K562 (cell line): Measurements from ENCODE around the gene CD300LG. TPM values are rescaled to one million over a fixed set of nuclear protein-coding genes. Genes with fewer than 3 reads are reported as not detected.

Experiments
- ATAC-seq: fragments of 200-7000 bp; cut with Tn5 transposase; 3 replicates; pipeline ENCODE4 v1.9.1; 2020; ENCODE audit warnings: moderate library complexity
- BruUV-seq: library from RNA; stranded (reverse); fragments of 400-500 nt; replicated peaks from 2 replicates; lab custom pipeline; 2021; lab: Mats Ljungman, UMichigan
- CTCF ChIA-PET: fragments of 300-600 bp; formaldehyde crosslinking; extraction: SDS; loops from one replicate; lab custom pipeline; 2021; ENCODE audit warnings: low intra/inter-chr PET ratio; lab: Yijun Ruan, JAX
- POLR2A ChIA-PET: fragments of 300-600, 350-650 bp; sonication (Branson Sonifier 250); formaldehyde crosslinking; extraction: SDS; loops from one replicate; lab custom pipeline; 2021; ENCODE audit warnings: antibody characterized with exemption, inconsistent platforms; lab: Yijun Ruan, JAX
- DNase-seq, 4 experiments: peaks; one replicate each; pipeline versions ENCODE4 v3.0.0 to v3.0.0-alpha.2; 2011 to 2018; ENCODE audit warnings: low spot score in 3 of 4, mixed read lengths in 3 of 4; ENCODE audit errors: extremely low read depth in 1 of 4
- FAIRE-seq: peaks from 2 replicates; lab custom pipeline; 2011; peaks lifted over from hg19 to GRCh38; lab: Jason Lieb, UNC
- H2AFZ ChIP-seq: 2 replicates; pipeline ENCODE4 v1.6.0; 2011; ENCODE audit warnings: low read depth, low read length, control low read depth, inconsistent platforms
- H3K27ac ChIP-seq: fragments of 200-600 bp; 3 replicates; pipeline ENCODE4 v1.8.0; 2011; ENCODE audit warnings: low read depth, mild to moderate bottlenecking, control low read depth, inconsistent platforms, low read length, moderate library complexity, mixed read lengths; ENCODE audit errors: extremely low read depth
- H3K27me3 ChIP-seq, 2 experiments: fragments of 300-600 bp in 1 of 2; 2 replicates in 1 of 2; 3 replicates in 1 of 2; pipeline versions ENCODE4 v1.6.0 to v1.8.0; 2011; ENCODE audit warnings: inconsistent platforms in 2 of 2, low read length in 2 of 2, mild to moderate bottlenecking in 1 of 2, mixed read lengths in 1 of 2, moderate library complexity in 1 of 2; ENCODE audit not compliant: control insufficient read depth in 2 of 2, insufficient read depth in 2 of 2
- H3K36me3 ChIP-seq: fragments of 300-600 bp; 3 replicates; pipeline ENCODE4 v1.8.0; 2011; ENCODE audit warnings: mild to moderate bottlenecking, low read length, inconsistent platforms; ENCODE audit not compliant: control insufficient read depth, insufficient read depth
- H3K4me1 ChIP-seq, 2 experiments: fragments of 200-600 bp in 1 of 2; replicated peaks in 1 of 2; 2 replicates in 1 of 2; 3 replicates in 1 of 2; pipeline versions ENCODE4 v1.5.1 to v1.8.0; 2011; ENCODE audit warnings: inconsistent platforms in 2 of 2, low read length in 2 of 2, mild to moderate bottlenecking in 1 of 2, mixed read lengths in 1 of 2, moderate library complexity in 1 of 2; ENCODE audit not compliant: control insufficient read depth in 2 of 2, insufficient read depth in 2 of 2
- H3K4me2 ChIP-seq: 2 replicates; pipeline ENCODE4 v1.6.1; 2011; ENCODE audit warnings: low read length, control low read depth, inconsistent platforms, mixed read lengths; ENCODE audit not compliant: insufficient read depth
- H3K4me3 ChIP-seq: fragments of 200-600 bp; sonication (generic), shearing (Covaris generic); 2 replicates; pipeline ENCODE4 v1.5.1; 2016; ENCODE audit warnings: control low read depth, inconsistent platforms
- H3K79me2 ChIP-seq: fragments of 200-600 bp; 3 replicates; pipeline ENCODE4 v1.8.0; 2011; ENCODE audit warnings: low read length, inconsistent platforms; ENCODE audit not compliant: control insufficient read depth, insufficient read depth
- H3K9ac ChIP-seq, 2 experiments: 2 replicates each; pipeline versions ENCODE4 v1.6.0 to v1.6.1; 2011; ENCODE audit warnings: low read depth in 2 of 2, low read length in 2 of 2, control low read depth in 1 of 2, inconsistent platforms in 1 of 2, mild to moderate bottlenecking in 1 of 2, mixed read lengths in 1 of 2; ENCODE audit not compliant: insufficient read depth in 1 of 2
- H3K9me1 ChIP-seq: one replicate; pipeline ENCODE4 v1.6.0; 2011; ENCODE audit warnings: inconsistent platforms, mild to moderate bottlenecking, low read length, moderate library complexity; ENCODE audit not compliant: control insufficient read depth, insufficient read depth
- H3K9me3 ChIP-seq: replicated peaks from 2 replicates; pipeline ENCODE4 v1.5.1; 2011; ENCODE audit warnings: low read depth, low read length, inconsistent platforms; ENCODE audit not compliant: control insufficient read depth, insufficient read depth
- H4K20me1 ChIP-seq: replicated peaks from 2 replicates; pipeline ENCODE4 v1.6.1; 2011; ENCODE audit warnings: low read length, inconsistent platforms, mixed read lengths; ENCODE audit not compliant: control insufficient read depth, insufficient read depth
- CSDE1 ChIP-seq, 2 experiments: fragments of 450-650 bp; IDR thresholded peaks; 2 replicates each; pipeline ENCODE4 v1.6.1; 2016; ENCODE audit warnings: mild to moderate bottlenecking in 1 of 2
- FOXK2 ChIP-seq, 2 experiments: fragments of 450-650 bp; IDR thresholded peaks in 1 of 2; conservative IDR thresholded peaks in 1 of 2; 2 replicates each; pipeline ENCODE4 v1.6.1; 2016; ENCODE audit warnings: low read depth in 2 of 2, mild to moderate bottlenecking in 1 of 2
- FOXP4 ChIP-seq: sonication (generic); formaldehyde crosslinking; IDR thresholded peaks from 2 replicates; pipeline ENCODE4 v1.8.0; 2022; ENCODE audit warnings: mild to moderate bottlenecking, missing genetic modification reagents, borderline replicate concordance
- HMBOX1 ChIP-seq: sonication (generic); IDR thresholded peaks from 2 replicates; pipeline ENCODE4 v1.6.1; 2016
- LARP7 ChIP-seq: fragments of 450-650 bp; IDR thresholded peaks from 2 replicates; pipeline ENCODE4 v1.6.1; 2016
- NR2F6 ChIP-seq: fragments of 450-650 bp; formaldehyde crosslinking; IDR thresholded peaks from 2 replicates; pipeline ENCODE4 v1.4.0; 2020; ENCODE audit warnings: mild to moderate bottlenecking
- SPI1 ChIP-seq: IDR thresholded peaks from 2 replicates; pipeline ENCODE4 v1.6.1; 2011; ENCODE audit warnings: low read depth, low read length, control low read depth, borderline replicate concordance
- TCF7 ChIP-seq: sonication (generic); IDR thresholded peaks from 2 replicates; pipeline ENCODE4 v1.6.1; 2016; ENCODE audit warnings: antibody characterized with exemption, borderline replicate concordance
- XRCC4 ChIP-seq: IDR thresholded peaks from one replicate; pipeline ENCODE4 v1.6.1; 2011; ENCODE audit not compliant: insufficient read depth, insufficient read length; ENCODE audit errors: extremely low read depth
- WGBS: fragments of 100-300 bp; shearing (Covaris generic); methylation state at CpG from one replicate; pipeline ENCODE4 v1.1.6; 2016; ENCODE audit warnings: low coverage, mixed read lengths; ENCODE audit not compliant: insufficient coverage; ENCODE audit errors: missing lambda C conversion rate; 5-methylcytosine and 5-hydroxymethylcytosine counted together
- in situ Hi-C: fragments of 300-500 bp; cut with MboI; formaldehyde crosslinking; loops from 4 replicates; pipeline ENCODE4 v1.15.0; 2018; ENCODE audit warnings: inconsistent platforms, mixed read lengths
- intact Hi-C: fragments of 100-400 bp; cut with micrococcal nuclease; formaldehyde crosslinking; loops from 2 replicates; pipeline ENCODE4 v1.14.2; 2022
- polyA plus RNA-seq, 8 experiments: library from polyadenylated mRNA; depleted of rRNA in 4 of 8; stranded (reverse) in 5 of 8; unstranded in 3 of 8; fragments of >200 nt; fragmentation: Nextera tagmentation in 2 of 8; fragmentation: Illumina TruSeq in 1 of 8; extraction: Ambion mirVana in 2 of 8; extraction: Trizol in 1 of 8; gene quantifications; 2 replicates each; pipeline versions ENCODE4 v1.2.1 to v1.2.3, GENCODE V29; 2011 to 2014; ENCODE audit warnings: inconsistent platforms in 1 of 8, missing spikeins in 1 of 8
- total RNA-seq, 7 experiments: library from RNA; depleted of rRNA in 6 of 7; stranded (reverse); fragments of >200 nt in 6 of 7; fragmentation: Illumina TruSeq in 2 of 7; extraction: Trizol in 2 of 7; gene quantifications; 2 replicates each; pipeline versions ENCODE4 v1.2.1 to v1.2.3, GENCODE V29; 2011 to 2021; ENCODE audit warnings: low replicate concordance in 1 of 7

The CD300LG gene
- total and polyA plus RNA-seq, 9 of the 15 experiments (the other 6 are each of a cell fraction or from before 2014, with no cell fraction given), result not detected

GRCh38 chr17:43860927-43861622 is 14.1 kb downstream of the CD300LG start:
- intact Hi-C loops (no loop called here), in situ Hi-C loops (no loop called here)
- no TSS peak for BruUV-seq
- H3K9me3 ChIP-seq, result no peaks in the 10 kb centered on the region
- no peaks in the 10 kb centered on the region for H3K36me3 ChIP-seq
- peaks cover 4% of the 10 kb centered on the region for H3K9me1 ChIP-seq
- peaks cover 20 to 78% of the 10 kb centered on the region in 2 experiments; a peak in 4 of 5 replicates for H3K27me3 ChIP-seq
- H3K4me3 ChIP-seq, result no peak overlapping the region
- H3K4me2 ChIP-seq, result no peak overlapping the region
- H2AFZ ChIP-seq, result no peak overlapping the region
- FAIRE-seq, result no peak
- DNase-seq, result no peak
- H3K9ac ChIP-seq, result no peak overlapping the region; a peak in 1 of 4 replicates
- no peak for TF ChIP-seq CSDE1 (IDR thresholded peaks at IDR 0.05)
- TF ChIP-seq SPI1, result peak; percentile 67; the same call in 1 of the 2 replicates
- TF ChIP-seq TCF7, result no peak
- H4K20me1 ChIP-seq, result no peaks in the 10 kb centered on the region; the same call in 1 of the 2 replicates
- H3K4me1 ChIP-seq, result no peaks in the 10 kb centered on the region; a peak in 1 of 5 replicates
- H3K27ac ChIP-seq, result no peak overlapping the region
- WGBS, result 2% methylated on average over 9 of the region's 9 CpGs
- no peaks in the 10 kb centered on the region for H3K79me2 ChIP-seq
- POLR2A ChIA-PET, result no interaction called here
- ATAC-seq, result no peak; the same call in 2 of the 3 replicates
- CTCF ChIA-PET, result no interaction called here

GRCh38 chr17:43861960-43862359 is 15.0 kb downstream of the CD300LG start:
- no peaks in the 10 kb centered on the region; a peak in 1 of 5 replicates for H3K4me1 ChIP-seq
- peaks cover 4% of the 10 kb centered on the region for H3K9me1 ChIP-seq
- H3K4me3 ChIP-seq, result no peak overlapping the region
- FAIRE-seq (no peak), ATAC-seq (no peak; the same call in 2 of the 3 replicates), DNase-seq (no peak)
- peaks cover 22 to 70% of the 10 kb centered on the region in 2 experiments for H3K27me3 ChIP-seq
- ChIA-PET CTCF (no interaction called here), POLR2A (interaction anchor here (0.5 kb wide), 1 partner anchor 32 kb away, joined by 4 read pairs; no protein-coding TSS in a partner anchor)
- no peak overlapping the region for H3K4me2 ChIP-seq
- no peak overlapping the region for H3K9ac ChIP-seq
- no peak overlapping the region for H2AFZ ChIP-seq
- H3K27ac ChIP-seq, result no peak overlapping the region
- WGBS, result 3% methylated on average over 9 of the region's 9 CpGs
- BruUV-seq, result no TSS peak
- in situ Hi-C loops, result no loop called here
- no peaks in the 10 kb centered on the region for H3K79me2 ChIP-seq
- no peaks in the 10 kb centered on the region for H3K9me3 ChIP-seq
- H4K20me1 ChIP-seq, result no peaks in the 10 kb centered on the region; the same call in 1 of the 2 replicates
- H3K36me3 ChIP-seq, result no peaks in the 10 kb centered on the region
- intact Hi-C loops, result no loop called here
- TF ChIP-seq XRCC4 (no peak), LARP7 (no peak), HMBOX1 (no peak), FOXP4 (CRISPR knock-in tag) (no peak), FOXK2 (conservative IDR thresholded peaks at IDR 0.05 in 1 of 2, IDR thresholded peaks at IDR 0.05 in 1 of 2; ENCODE audit: low read depth in 2 of 2) (no peak), NR2F6 (CRISPR knock-in tag) (no peak)
